ENCODE measurements around the gene CIITA.
"Not testable (repeated sequence)": the region's sequence is repeated elsewhere in the genome, so short reads cannot be mapped to it uniquely, and the experiment has no call there.

The CIITA gene

GRCh38 chr16:10876799-10877341, at the start of gene CIITA:
Gene CIITA, plus strand, starts transcription at chr16:10877202. Its CDS starts 129 bp downstream, at chr16:10877331.
- DNase-seq (ENCODE audit: low read depth), result no peak

- no peak for DNase-seq (ENCODE audit: low read depth)
These were observed 49.2 kb upstream of the CIITA start for GRCh38 chr16:10827691-10828341.

- no peak for DNase-seq (ENCODE audit: low read depth)
These were observed 48.1 kb upstream of the CIITA start for GRCh38 chr16:10828851-10829366.

- DNase-seq (ENCODE audit: low read depth), result not testable (repeated sequence)
These were observed 47.5 kb upstream of the CIITA start for GRCh38 chr16:10829390-10830098.

GRCh38 chr16:10830240-10830639, 46.8 kb upstream of the CIITA start:
- DNase-seq (ENCODE audit: low read depth), result not testable (repeated sequence)

GRCh38 chr16:10831894-10832886, 44.8 kb upstream of the CIITA start:
- no peak for DNase-seq (ENCODE audit: low read depth)

- no peak for DNase-seq (ENCODE audit: low read depth)
These were observed 43.7 kb upstream of the CIITA start for GRCh38 chr16:10833271-10833670.

GRCh38 chr16:10834130-10834529, 42.9 kb upstream of the CIITA start:
- DNase-seq (ENCODE audit: low read depth), result no peak

- DNase-seq (ENCODE audit: low read depth), result no peak
These were observed 42.2 kb upstream of the CIITA start for GRCh38 chr16:10834766-10835165.

- no peak for DNase-seq (ENCODE audit: low read depth)
These were observed 41.6 kb upstream of the CIITA start for GRCh38 chr16:10835281-10835931.

GRCh38 chr16:10836174-10836853, 40.7 kb upstream of the CIITA start:
- no peak for DNase-seq (ENCODE audit: low read depth)

- DNase-seq (ENCODE audit: low read depth), result no peak
These were observed 38.3 kb upstream of the CIITA start for GRCh38 chr16:10838621-10839278.

- no peak for DNase-seq (ENCODE audit: low read depth)
These were observed 37.7 kb upstream of the CIITA start for GRCh38 chr16:10839279-10839666.

GRCh38 chr16:10840703-10841102, 36.3 kb upstream of the CIITA start:
- DNase-seq (ENCODE audit: low read depth), result no peak

- DNase-seq (ENCODE audit: low read depth), result no peak
These were observed 30.6 kb upstream of the CIITA start for GRCh38 chr16:10846213-10846998.

GRCh38 chr16:10847176-10847575, 29.8 kb upstream of the CIITA start:
- no peak for DNase-seq (ENCODE audit: low read depth)

GRCh38 chr16:10849736-10850477, 27.1 kb upstream of the CIITA start:
- DNase-seq (ENCODE audit: low read depth), result no peak

- DNase-seq (ENCODE audit: low read depth), result no peak
These were observed 26.5 kb upstream of the CIITA start for GRCh38 chr16:10850478-10850850.

GRCh38 chr16:10851512-10851911, 25.5 kb upstream of the CIITA start:
- DNase-seq (ENCODE audit: low read depth), result no peak
